ENCODE measurements around the gene RBP3. TPM values are rescaled to one million over a fixed set of nuclear protein-coding genes. Genes with fewer than 3 reads are reported as not detected.

The RBP3 gene
- total RNA-seq, 1 donor from 2014 or later, result not detected

- no peak for DNase-seq (ENCODE audit: low spot score)
These were observed 9.0 kb downstream of the RBP3 start for GRCh38 chr10:47357131-47357582.

GRCh38 chr10:47357911-47358310 lies 9.7 kb downstream of the RBP3 start:
- peak; percentile 67 for DNase-seq (ENCODE audit: low spot score)

GRCh38 chr10:47358457-47358856 lies 10.3 kb downstream of the RBP3 start:
- DNase-seq (ENCODE audit: low spot score), result peak; percentile 81

- DNase-seq (ENCODE audit: low spot score), result peak; percentile 8
These were observed 10.9 kb downstream of the RBP3 start for GRCh38 chr10:47359101-47359500.

- DNase-seq (ENCODE audit: low spot score), result peak; percentile 80
These were observed 11.7 kb downstream of the RBP3 start for GRCh38 chr10:47359626-47360418.

- DNase-seq (ENCODE audit: low spot score), result peak; percentile 76
These were observed 12.4 kb downstream of the RBP3 start for GRCh38 chr10:47360419-47361040.

GRCh38 chr10:47361293-47361692 lies 13.1 kb downstream of the RBP3 start:
- peak; percentile 87 for DNase-seq (ENCODE audit: low spot score)

GRCh38 chr10:47362199-47362598 lies 14.0 kb downstream of the RBP3 start:
- peak; percentile 28 for DNase-seq (ENCODE audit: low spot score)

- DNase-seq (ENCODE audit: low spot score), result no peak
These were observed 15.6 kb downstream of the RBP3 start for GRCh38 chr10:47363781-47364180.

GRCh38 chr10:47364366-47364765 lies 16.2 kb downstream of the RBP3 start:
- DNase-seq (ENCODE audit: low spot score), result peak; percentile 20

GRCh38 chr10:47364911-47365310 lies 16.7 kb downstream of the RBP3 start:
- DNase-seq (ENCODE audit: low spot score), result peak; percentile 68

- DNase-seq (ENCODE audit: low spot score), result peak; percentile 64
These were observed 17.4 kb downstream of the RBP3 start for GRCh38 chr10:47365431-47366180.

GRCh38 chr10:47366181-47366631 lies 18.0 kb downstream of the RBP3 start:
- peak; percentile 33 for DNase-seq (ENCODE audit: low spot score)

GRCh38 chr10:47366731-47367460 lies 18.7 kb downstream of the RBP3 start:
- DNase-seq (ENCODE audit: low spot score), result peak; percentile 55

- DNase-seq (ENCODE audit: low spot score), result peak; percentile 51
These were observed 19.5 kb downstream of the RBP3 start for GRCh38 chr10:47367646-47368045.

- peak; percentile 82 for DNase-seq (ENCODE audit: low spot score)
These were observed 20.4 kb downstream of the RBP3 start for GRCh38 chr10:47368431-47369180.

GRCh38 chr10:47369251-47369894 lies 21.2 kb downstream of the RBP3 start:
- peak; percentile 76 for DNase-seq (ENCODE audit: low spot score)

GRCh38 chr10:47370015-47370767 lies 22.0 kb downstream of the RBP3 start:
- DNase-seq (ENCODE audit: low spot score), result peak; percentile 62

GRCh38 chr10:47370878-47371277 lies 22.7 kb downstream of the RBP3 start:
- peak; percentile 62 for DNase-seq (ENCODE audit: low spot score)
